Left lung (tissue), 10 donors: ENCODE measurements around the gene SEC24A. TPM values are rescaled to one million over a fixed set of nuclear protein-coding genes. Genes with fewer than 3 reads are reported as not detected.

Source experiments
- ATAC-seq: fragments of 200-7000 bp; cut with Tn5 transposase; one replicate; pipeline ENCODE4 v1.9.1; 2020; ENCODE audit warnings: moderate library complexity
- DNase-seq, 4 donors: peaks; one replicate each; pipeline ENCODE4 v3.0.0-alpha.2; 2013 to 2020
- H3K27ac ChIP-seq, 2 donors: fragments of 200-600 bp; sonication (generic) in 1 of 2; one replicate each; pipeline versions ENCODE4 v1.5.0 to v1.8.0; 2020 to 2021
- H3K27me3 ChIP-seq, 2 donors: fragments of 200-600 bp; sonication (generic) in 1 of 2; one replicate each; pipeline versions ENCODE4 v1.5.0 to v1.8.0; 2020 to 2021
- H3K36me3 ChIP-seq, 2 donors: fragments of 200-600 bp; sonication (generic) in 1 of 2; one replicate each; pipeline versions ENCODE4 v1.5.0 to v1.8.0; 2020 to 2021
- H3K4me1 ChIP-seq, 2 donors: fragments of 200-600 bp; one replicate each; pipeline ENCODE4 v1.8.0; 2021
- H3K4me3 ChIP-seq, 2 donors: fragments of 200-600 bp; sonication (generic) in 1 of 2; one replicate each; pipeline versions ENCODE4 v1.5.0 to v1.8.0; 2020 to 2021; ENCODE audit warnings: mild to moderate bottlenecking in 1 of 2
- H3K9me3 ChIP-seq, 2 donors: fragments of 200-600 bp; sonication (generic) in 1 of 2; one replicate each; pipeline versions ENCODE4 v1.5.0 to v1.8.0; 2020 to 2021
- CTCF ChIP-seq, 2 donors: fragments of 200-600 bp; sonication (generic) in 1 of 2; IDR thresholded peaks; one replicate each; pipeline versions ENCODE4 v1.5.0 to v1.8.0; 2021; ENCODE audit warnings: antibody characterized with exemption in 2 of 2
- intact Hi-C, 2 donors: fragments of 100-400 bp; cut with DNase I; formaldehyde crosslinking; loops; one replicate each; pipeline versions ENCODE4 v1.11.2 to v1.14.2; 2022
- polyA plus RNA-seq, 6 donors: library from polyadenylated mRNA; unstranded; fragments of 120-200 nt; gene quantifications; one replicate each; pipeline ENCODE4 v1.2.1, GENCODE V29; 2013; ENCODE audit not compliant: insufficient read length in 6 of 6
- total RNA-seq, 2 donors: library from RNA; stranded (reverse); fragmentation: NEBNext Ultra II Directional; extraction: Animal tissue kit (Norgen Biotek cat#: 25700); gene quantifications; one replicate each; pipeline ENCODE4 v1.2.1, GENCODE V29; 2021
- donor health status: DM: no; HTN: yes; CAD: no.
- donor health status: DM: no; HTN: no; CAD: no.

SEC24A gene
- total and polyA plus RNA-seq, 8 donors, result 17.5 to 26.9 (median 22.2) TPM

GRCh38 chr5:134777366-134777765 is 128.8 kb downstream of the SEC24A start:
- no peak for TF ChIP-seq CTCF (IDR thresholded peaks at IDR 0.05)
- intact Hi-C loops, result no loop called here
- H3K4me3 ChIP-seq, result no peak overlapping the region
- H3K4me1 ChIP-seq, result no peaks in the 10 kb centered on the region
- H3K27ac ChIP-seq, result no peak overlapping the region
- no peaks in the 10 kb centered on the region for H3K9me3 ChIP-seq
- no peaks in the 10 kb centered on the region for H3K27me3 ChIP-seq
- DNase-seq (no peak), ATAC-seq (no peak)
- H3K36me3 ChIP-seq, result peaks cover 0 to 99% of the 10 kb centered on the region in 2 donors

Other genes with a start within 250 kb of the SEC24A start
- 10 to 100 TPM; 15.5 to 16.0 TPM for gene CDKN2AIPNL, start 236.9 kb upstream of the SEC24A start, total RNA-seq
- gene CDKN2AIPNL, start 236.9 kb upstream of the SEC24A start, polyA plus RNA-seq, result 10 to 100 TPM; 24.9 to 30.8 (median 27.7) TPM
- 10 to 100 TPM; 36.8 to 51.1 TPM for gene JADE2, start 123.1 kb upstream of the SEC24A start, total RNA-seq
- gene JADE2, start 123.1 kb upstream of the SEC24A start, polyA plus RNA-seq, result 10 to 100 TPM; 13.5 to 21.5 (median 16.3) TPM
- 10 to 100 TPM; 66.9 to 75.3 TPM for gene SAR1B, start 16.0 kb upstream of the SEC24A start, total RNA-seq
- 10 to 100 TPM; 26.3 to 34.1 (median 30.5) TPM for gene SAR1B, start 16.0 kb upstream of the SEC24A start, polyA plus RNA-seq
- gene CAMLG, start 89.8 kb downstream of the SEC24A start, total RNA-seq, result 10 to 100 TPM; 23.6 to 31.4 TPM
- gene CAMLG, start 89.8 kb downstream of the SEC24A start, polyA plus RNA-seq, result 10 to 100 TPM; 66.8 to 71.6 (median 69.2) TPM
- 10 to 100 TPM; 35.4 to 48.0 TPM for gene DDX46, start 110.0 kb downstream of the SEC24A start, total RNA-seq
- gene DDX46, start 110.0 kb downstream of the SEC24A start, polyA plus RNA-seq, result 100 to 1,000 TPM in 1 of 6 donors, 10 to 100 TPM in 5; 81.8 to 105 (median 89.6) TPM
- gene C5orf24, start 197.2 kb downstream of the SEC24A start, total RNA-seq, result 10 to 100 TPM; 50.8 to 64.4 TPM
- gene C5orf24, start 197.2 kb downstream of the SEC24A start, polyA plus RNA-seq, result 10 to 100 TPM; 73.3 to 86.3 (median 77.8) TPM
- 10 to 100 TPM; 61.9 to 78.2 TPM for gene TXNDC15, start 225.6 kb downstream of the SEC24A start, total RNA-seq
- 10 to 100 TPM; 61.7 to 88.9 (median 75.7) TPM for gene TXNDC15, start 225.6 kb downstream of the SEC24A start, polyA plus RNA-seq